Prostate gland (tissue), 2 donors: ENCODE results near the gene ZNF606.

ENCODE experiments used
- POLR2A ChIP-seq: fragments of 450-650 bp; IDR thresholded peaks from one replicate; pipeline ENCODE4 v1.6.1; 2016; ENCODE audit warnings: antibody characterized with exemption, mild to moderate bottlenecking
- POLR2AphosphoS5 ChIP-seq: sonication (generic); formaldehyde crosslinking; IDR thresholded peaks from one replicate; pipeline ENCODE4 v1.6.1; 2017; ENCODE audit warnings: antibody characterized with exemption
- TF ChIP-seq, protein P1 (sequence below), 4 experiments: fragments of 200-600 bp in 2 of 4; fragments of 450-650 bp in 2 of 4; sonication (generic) in 2 of 4; IDR thresholded peaks; 1 replicate in 3 of 4; 2 replicates in 1 of 4; pipeline ENCODE4 v1.5.1; 2016 to 2019; ENCODE audit warnings: antibody characterized with exemption in 4 of 4, mild to moderate bottlenecking in 2 of 4, moderate library complexity in 2 of 4

DNA sequence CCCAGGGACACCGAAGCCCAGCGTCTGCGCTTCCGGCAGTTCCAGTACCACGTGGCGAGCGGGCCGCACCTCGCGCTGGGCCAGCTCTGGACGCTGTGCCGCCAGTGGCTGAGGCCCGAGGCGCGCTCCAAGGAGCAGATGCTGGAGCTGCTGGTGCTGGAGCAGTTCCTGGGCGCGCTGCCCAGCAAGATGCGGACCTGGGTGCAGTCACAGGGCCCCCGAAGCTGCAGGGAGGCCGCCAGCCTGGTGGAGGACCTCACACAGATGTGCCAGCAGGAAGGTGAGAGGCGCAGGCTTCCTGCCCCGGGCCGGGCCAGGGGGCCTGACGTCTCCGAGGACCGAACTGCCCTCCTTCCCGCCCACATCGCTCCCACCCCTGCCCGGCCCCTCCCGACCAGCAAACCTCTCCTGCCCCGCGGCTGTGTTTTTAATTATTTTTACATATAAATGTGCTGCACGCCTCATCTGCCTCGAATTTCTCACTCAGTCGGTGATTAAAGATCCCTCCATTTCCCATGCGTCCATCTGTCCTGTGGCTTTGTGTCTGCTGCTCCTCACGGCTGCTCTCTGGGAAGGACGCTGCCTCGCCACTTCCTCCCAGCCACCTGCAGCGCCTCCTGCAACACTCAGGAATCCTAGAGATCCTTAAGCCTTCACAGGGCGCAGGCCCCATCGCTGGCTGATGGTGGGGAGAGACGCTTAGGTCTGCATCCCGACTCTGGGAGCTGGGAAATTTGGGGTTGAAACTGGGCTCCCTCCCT, 35.5 kb upstream of the ZNF606 start:
- TF ChIP-seq, protein P1, sequence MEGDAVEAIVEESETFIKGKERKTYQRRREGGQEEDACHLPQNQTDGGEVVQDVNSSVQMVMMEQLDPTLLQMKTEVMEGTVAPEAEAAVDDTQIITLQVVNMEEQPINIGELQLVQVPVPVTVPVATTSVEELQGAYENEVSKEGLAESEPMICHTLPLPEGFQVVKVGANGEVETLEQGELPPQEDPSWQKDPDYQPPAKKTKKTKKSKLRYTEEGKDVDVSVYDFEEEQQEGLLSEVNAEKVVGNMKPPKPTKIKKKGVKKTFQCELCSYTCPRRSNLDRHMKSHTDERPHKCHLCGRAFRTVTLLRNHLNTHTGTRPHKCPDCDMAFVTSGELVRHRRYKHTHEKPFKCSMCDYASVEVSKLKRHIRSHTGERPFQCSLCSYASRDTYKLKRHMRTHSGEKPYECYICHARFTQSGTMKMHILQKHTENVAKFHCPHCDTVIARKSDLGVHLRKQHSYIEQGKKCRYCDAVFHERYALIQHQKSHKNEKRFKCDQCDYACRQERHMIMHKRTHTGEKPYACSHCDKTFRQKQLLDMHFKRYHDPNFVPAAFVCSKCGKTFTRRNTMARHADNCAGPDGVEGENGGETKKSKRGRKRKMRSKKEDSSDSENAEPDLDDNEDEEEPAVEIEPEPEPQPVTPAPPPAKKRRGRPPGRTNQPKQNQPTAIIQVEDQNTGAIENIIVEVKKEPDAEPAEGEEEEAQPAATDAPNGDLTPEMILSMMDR (IDR thresholded peaks at IDR 0.05): no peak
- TF ChIP-seq POLR2A: no peak
- TF ChIP-seq POLR2AphosphoS5: no peak
